GM10266 (cell line): Measurements from ENCODE around the gene STXBP1.

Source experiments
- DNase-seq: peaks from one replicate; pipeline ENCODE4 v3.0.0; 2012; ENCODE audit errors: extremely low spot score
- CTCF ChIP-seq: IDR thresholded peaks from 2 replicates; pipeline ENCODE4 v1.5.1; 2012; ENCODE audit warnings: mild to moderate bottlenecking, low read depth; ENCODE audit not compliant: control insufficient read depth, insufficient read depth; ENCODE audit errors: missing control alignments

Gene STXBP1

DNA sequence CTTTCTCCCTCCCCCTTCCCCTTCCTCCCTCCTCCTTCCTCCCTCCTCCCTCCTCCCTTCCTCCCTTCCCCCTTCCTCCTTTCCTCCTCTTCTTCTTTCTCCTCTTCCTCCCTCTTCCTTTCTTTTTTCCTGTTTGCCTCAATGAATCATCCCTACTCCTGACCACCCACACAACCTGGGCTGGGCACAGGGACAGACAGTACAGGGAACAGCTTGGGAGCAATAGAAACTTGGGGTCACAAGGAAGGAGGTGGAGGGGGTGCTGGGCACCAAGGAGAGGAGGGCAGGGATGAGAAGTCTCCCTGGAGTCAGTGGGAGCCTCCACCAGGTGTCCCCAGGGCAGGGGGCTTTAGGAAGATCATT is 108.8 kb downstream of the STXBP1 start:
- TF ChIP-seq CTCF, result no peak
- DNase-seq, result no peak

DNA sequence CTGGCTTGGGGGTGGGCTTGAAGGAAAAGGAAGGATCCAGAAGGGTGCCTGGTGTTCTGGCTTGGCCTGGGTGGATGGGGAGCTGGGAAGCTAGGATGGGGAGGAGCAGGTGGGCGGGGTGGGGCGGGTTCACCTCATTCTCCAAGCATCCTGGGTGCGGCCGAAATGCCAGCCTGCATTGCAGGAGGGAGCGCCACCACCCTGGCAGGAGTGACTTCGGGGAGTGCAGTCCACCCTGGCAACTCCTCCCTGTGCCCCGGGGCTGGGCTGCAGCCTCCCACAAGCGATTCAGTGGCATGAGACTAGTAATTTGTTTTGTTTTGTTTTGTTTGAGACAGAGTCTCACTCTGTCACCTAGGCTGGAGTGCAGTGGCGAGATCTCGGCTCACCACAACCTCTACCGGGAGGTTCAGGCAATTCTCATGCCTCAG is 109.3 kb downstream of the STXBP1 start:
- DNase-seq, result no peak
- no peak for TF ChIP-seq CTCF

DNA sequence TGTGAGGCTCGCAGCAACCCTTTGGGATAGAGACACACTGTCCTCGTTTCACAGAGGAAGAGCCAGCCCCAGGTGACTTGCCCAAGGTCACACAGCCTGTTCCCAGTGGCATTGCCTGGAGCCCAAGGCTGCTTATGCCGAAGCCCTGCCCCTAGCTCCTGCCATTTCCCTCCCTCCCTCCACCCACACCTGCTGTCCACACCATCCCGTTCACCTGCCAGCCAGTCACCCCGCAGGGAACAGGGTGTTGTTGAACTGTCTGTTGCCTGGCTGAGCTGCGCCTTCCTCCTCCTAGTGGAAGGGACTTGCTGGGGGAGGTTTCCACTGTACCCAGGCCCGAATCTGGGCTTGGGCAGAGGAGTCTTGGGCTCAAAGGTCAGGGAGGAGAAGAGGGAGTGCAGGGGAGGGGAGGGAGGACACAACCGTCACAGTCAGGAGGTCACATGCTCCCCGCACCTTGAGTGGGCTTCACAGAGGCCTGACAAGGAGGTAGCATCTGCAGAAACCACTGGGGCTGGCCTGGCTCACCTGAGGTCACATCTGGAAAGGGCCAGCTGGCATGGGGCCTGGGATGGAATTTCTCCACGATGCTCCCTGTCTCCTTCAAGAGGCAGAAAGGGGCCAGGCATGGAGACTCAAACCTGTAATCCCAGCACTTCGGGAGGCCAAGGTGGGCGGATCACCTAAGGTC is 110.1 kb downstream of the STXBP1 start:
- TF ChIP-seq CTCF, result no peak
- no peak for DNase-seq

GRCh38 chr9:127723013-127723412 is 110.9 kb downstream of the STXBP1 start:
- no peak for TF ChIP-seq CTCF
- no peak for DNase-seq

- no peak for TF ChIP-seq CTCF
- no peak for DNase-seq
Observed at GRCh38 chr9:127723444-127723843, 111.4 kb downstream of the STXBP1 start.

DNA sequence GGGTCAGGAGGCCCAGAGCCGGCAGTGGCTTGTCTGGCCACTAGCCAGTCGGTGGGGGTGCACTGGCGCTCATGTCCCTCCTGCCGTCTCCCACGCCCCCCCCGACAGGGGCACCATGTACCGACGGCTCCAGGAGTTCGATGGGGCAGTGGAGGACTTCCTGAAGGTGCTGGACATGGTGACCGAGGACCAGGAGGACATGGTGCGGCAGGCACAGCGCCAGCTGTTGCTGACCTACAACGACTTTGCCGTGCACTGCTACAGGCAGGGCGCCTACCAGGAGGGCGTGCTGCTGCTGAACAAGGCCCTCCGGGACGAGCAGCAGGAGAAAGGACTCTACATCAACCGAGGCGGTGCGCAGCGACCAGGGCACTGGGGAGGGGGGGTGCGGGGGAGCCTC is 111.9 kb downstream of the STXBP1 start:
- no peak for DNase-seq
- no peak for TF ChIP-seq CTCF

GRCh38 chr9:127726871-127727270 is 114.8 kb downstream of the STXBP1 start:
- DNase-seq, result no peak
- TF ChIP-seq CTCF, result no peak
